HUES6 (cell line): ENCODE results near the gene IBSP.

Experiments used
- H3K27ac ChIP-seq: 2 replicates; pipeline ENCODE4 v1.7.0; 2013; ENCODE audit warnings: low read depth, mild to moderate bottlenecking, low read length, inconsistent platforms
- H3K27me3 ChIP-seq: 2 replicates; pipeline ENCODE4 v1.6.1; 2013; ENCODE audit warnings: low read length; ENCODE audit not compliant: control insufficient read depth, insufficient read depth
- H3K36me3 ChIP-seq: 2 replicates; pipeline ENCODE4 v1.6.1; 2013; ENCODE audit warnings: low read length; ENCODE audit not compliant: control insufficient read depth, insufficient read depth
- H3K4me1 ChIP-seq: 2 replicates; pipeline ENCODE4 v1.6.1; 2013; ENCODE audit warnings: low read length; ENCODE audit not compliant: control insufficient read depth, insufficient read depth
- H3K4me3 ChIP-seq: 2 replicates; pipeline ENCODE4 v1.5.1; 2013; ENCODE audit warnings: low read depth, low read length
- H3K9ac ChIP-seq: one replicate; pipeline ENCODE4 v1.6.1; 2013; ENCODE audit warnings: mild to moderate bottlenecking, low read length
- H3K9me3 ChIP-seq: 2 replicates; pipeline ENCODE4 v1.6.1; 2013; ENCODE audit warnings: low read depth, low read length; ENCODE audit not compliant: control insufficient read depth, insufficient read depth

The IBSP gene

DNA sequence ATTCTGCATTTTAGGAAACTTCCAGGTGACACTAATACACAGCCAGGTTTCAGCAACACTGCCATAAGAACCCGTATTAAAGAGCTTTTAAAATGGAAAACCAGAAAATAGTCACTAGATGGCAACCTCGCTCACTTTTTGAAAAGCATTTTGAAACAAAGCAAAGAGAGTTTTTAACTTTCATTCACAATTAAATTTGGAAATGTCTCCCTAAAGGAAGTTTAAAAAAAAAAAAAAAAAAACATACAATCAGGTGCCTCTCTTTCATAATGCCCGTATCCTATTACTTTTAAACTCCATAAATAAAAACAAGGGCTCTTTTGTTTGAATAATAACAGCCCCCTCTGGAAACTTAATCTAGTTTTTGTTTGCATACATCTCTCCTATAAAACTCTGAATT lies 53.8 kb downstream of the IBSP start:
- H3K27me3 ChIP-seq: no peaks in the 10 kb centered on the region
- peak overlapping the region; percentile 50; the same call in 1 of the 2 replicates for H3K27ac ChIP-seq
- peak overlapping the region; percentile 26 for H3K9ac ChIP-seq
- H3K4me1 ChIP-seq: peaks cover 45% of the 10 kb centered on the region
- no peaks in the 10 kb centered on the region for H3K36me3 ChIP-seq
- H3K4me3 ChIP-seq: peak overlapping the region; percentile 15; the same call in 1 of the 2 replicates
- no peaks in the 10 kb centered on the region for H3K9me3 ChIP-seq

DNA sequence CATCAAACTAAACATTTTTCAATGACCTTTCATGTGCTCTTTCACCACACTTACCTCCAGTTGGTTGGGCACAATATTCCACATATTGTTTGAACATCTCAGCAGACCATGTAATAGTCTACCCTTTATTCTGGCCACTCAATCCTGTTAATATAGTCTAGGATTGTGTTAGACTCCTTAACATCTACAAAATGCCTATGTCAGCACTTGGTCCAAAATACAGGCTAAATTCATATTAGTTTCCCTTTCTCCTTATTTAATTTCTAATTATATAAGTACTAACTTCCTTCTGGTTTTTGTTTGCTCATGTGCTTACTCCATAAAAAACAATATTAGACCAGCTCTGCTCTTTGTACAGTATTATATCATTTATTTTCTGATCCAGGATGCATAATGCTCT lies 54.5 kb downstream of the IBSP start:
- Histone ChIP-seq H3K9me3 (no peaks in the 10 kb centered on the region), H3K9ac (no peak overlapping the region), H3K4me1 (peaks cover 43% of the 10 kb centered on the region), H3K4me3 (peak overlapping the region; percentile 15; the same call in 1 of the 2 replicates), H3K27ac (0 out of 2 replicates have a peak overlapping the region, but pooled peaks have one; percentile 50), H3K36me3 (no peaks in the 10 kb centered on the region), H3K27me3 (no peaks in the 10 kb centered on the region)

DNA sequence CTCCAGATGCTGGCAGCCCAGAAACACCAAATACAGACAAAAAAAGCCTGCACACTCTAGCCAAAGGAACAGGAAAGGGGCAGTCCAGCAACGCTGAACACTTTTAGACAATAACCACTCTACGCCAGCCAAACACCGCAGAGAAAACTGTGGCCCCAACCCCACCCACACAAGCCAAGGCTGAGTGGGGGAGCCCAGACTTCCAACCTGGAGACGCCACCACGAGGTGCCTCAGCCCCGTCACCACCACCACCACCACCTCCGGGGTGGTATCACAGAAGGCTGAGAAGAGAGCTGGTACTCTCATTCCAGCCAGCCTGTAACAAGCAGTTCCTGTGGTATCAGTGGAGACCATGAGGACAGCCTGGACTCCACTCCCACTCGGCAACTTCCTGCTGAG lies 56.2 kb downstream of the IBSP start:
- Histone ChIP-seq H3K9ac (peak overlapping the region; percentile 8), H3K27ac (no peak overlapping the region), H3K4me1 (peaks cover 34% of the 10 kb centered on the region), H3K9me3 (no peaks in the 10 kb centered on the region), H3K27me3 (no peaks in the 10 kb centered on the region), H3K4me3 (no peak overlapping the region), H3K36me3 (no peaks in the 10 kb centered on the region)

DNA sequence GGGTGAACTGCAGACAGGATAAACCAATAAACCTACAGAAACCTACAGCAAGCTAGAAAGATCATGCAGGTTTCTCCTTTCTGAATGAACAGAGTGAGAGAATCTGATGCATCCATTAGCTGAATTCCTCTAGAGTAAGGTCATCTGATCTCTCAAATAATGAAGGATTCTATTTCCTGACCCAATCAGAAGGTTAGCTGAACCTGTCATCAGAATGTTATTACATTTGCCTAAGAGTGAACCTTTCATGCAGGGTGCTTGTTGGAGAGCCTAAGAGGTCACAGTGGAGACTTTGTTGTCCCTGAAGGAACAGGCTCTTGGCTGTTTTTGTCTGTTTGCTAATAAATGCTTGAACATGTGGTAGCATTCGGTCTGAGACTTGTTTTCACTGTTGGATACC lies 57.5 kb downstream of the IBSP start:
- H3K27ac ChIP-seq: no peak overlapping the region
- H3K4me1 ChIP-seq: peaks cover 34% of the 10 kb centered on the region
- no peaks in the 10 kb centered on the region for H3K36me3 ChIP-seq
- H3K4me3 ChIP-seq: no peak overlapping the region
- H3K27me3 ChIP-seq: no peaks in the 10 kb centered on the region
- H3K9ac ChIP-seq: no peak overlapping the region
- no peaks in the 10 kb centered on the region for H3K9me3 ChIP-seq

DNA sequence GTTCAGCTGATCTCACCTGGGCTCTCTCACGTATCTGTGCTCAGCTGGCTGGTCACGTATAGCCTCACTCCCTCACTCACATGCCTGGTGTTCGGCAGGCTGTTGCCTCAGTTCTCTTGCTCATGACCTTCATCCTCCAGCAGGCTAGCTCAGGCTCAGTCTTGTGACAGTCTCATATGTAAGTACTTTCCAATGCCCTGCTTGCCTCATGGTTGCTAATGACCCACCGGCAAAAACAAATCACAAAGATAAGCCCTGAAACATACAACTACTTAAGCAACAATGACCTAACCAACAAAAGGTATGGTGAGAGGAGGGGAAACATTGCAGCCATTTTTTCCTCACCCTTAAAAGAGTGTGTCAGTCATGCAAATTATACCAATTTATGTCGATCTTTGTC lies 58.4 kb downstream of the IBSP start:
- Histone ChIP-seq H3K4me1 (peaks cover 28% of the 10 kb centered on the region), H3K36me3 (no peaks in the 10 kb centered on the region), H3K9me3 (peaks cover 5% of the 10 kb centered on the region; the same call in 1 of the 2 replicates), H3K27me3 (no peaks in the 10 kb centered on the region), H3K9ac (no peak overlapping the region), H3K27ac (no peak overlapping the region), H3K4me3 (no peak overlapping the region)
